HepG2 (cell line): ENCODE data around the gene TJP2. TPM values are rescaled to one million over a fixed set of nuclear protein-coding genes. Genes with fewer than 3 reads are reported as not detected.

Source experiments
- CHCHD3 ChIP-seq: sonication (generic); formaldehyde crosslinking; IDR thresholded peaks from 2 replicates; pipeline ENCODE4 v1.8.0; 2022; ENCODE audit warnings: mild to moderate bottlenecking, missing genetic modification reagents, moderate library complexity
- CSRNP2 ChIP-seq: sonication (generic); formaldehyde crosslinking; conservative IDR thresholded peaks from 2 replicates; pipeline ENCODE4 v1.8.0; 2022; ENCODE audit warnings: low read depth, missing genetic modification reagents
- FOXK1 ChIP-seq: sonication (generic); formaldehyde crosslinking; IDR thresholded peaks from 2 replicates; pipeline ENCODE4 v1.4.0; 2020; ENCODE audit warnings: low read depth, missing genetic modification reagents, borderline replicate concordance
- HMGXB4 ChIP-seq, 2 experiments: sonication (generic) in 1 of 2; formaldehyde crosslinking in 1 of 2; IDR thresholded peaks; 2 replicates each; pipeline versions ENCODE4 v1.4.0 to v1.6.1; 2018 to 2020; ENCODE audit warnings: missing genetic modification reagents in 2 of 2, borderline replicate concordance in 1 of 2, low read depth in 1 of 2, mild to moderate bottlenecking in 1 of 2, missing biosample characterization in 1 of 2
- IRF2 ChIP-seq: IDR thresholded peaks from 2 replicates; pipeline ENCODE4 v1.6.1; 2018; ENCODE audit warnings: missing genetic modification reagents, missing compliant biosample characterization
- KLF6 ChIP-seq: IDR thresholded peaks from 2 replicates; pipeline ENCODE4 v1.8.0; 2016; ENCODE audit warnings: missing biosample characterization, missing genetic modification reagents
- MAX ChIP-seq: IDR thresholded peaks from 2 replicates; pipeline ENCODE4 v1.6.1; 2012; ENCODE audit warnings: inconsistent platforms
- NFE2L2 ChIP-seq: fragments of 150-350 bp; IDR thresholded peaks from 2 replicates; pipeline ENCODE4 v1.6.1; 2014; ENCODE audit warnings: low read length
- NR2F6 ChIP-seq, 2 experiments: IDR thresholded peaks; 2 replicates each; pipeline ENCODE4 v1.6.1; 2016; ENCODE audit warnings: antibody characterized with exemption in 1 of 2, mild to moderate bottlenecking in 1 of 2
- PATZ1 ChIP-seq: sonication (generic); formaldehyde crosslinking; IDR thresholded peaks from 2 replicates; pipeline ENCODE4 v1.4.0; 2020; ENCODE audit warnings: missing genetic modification reagents
- PAWR ChIP-seq: sonication (generic); formaldehyde crosslinking; IDR thresholded peaks from 2 replicates; pipeline ENCODE4 v1.4.0; 2020; ENCODE audit warnings: missing genetic modification reagents, mild to moderate bottlenecking, borderline replicate concordance
- SAP130 ChIP-seq: IDR thresholded peaks from 2 replicates; pipeline ENCODE4 v1.6.1; 2016; ENCODE audit warnings: low read depth
- SIX4 ChIP-seq: sonication (generic); formaldehyde crosslinking; IDR thresholded peaks from 2 replicates; pipeline ENCODE4 v1.4.0; 2020; ENCODE audit warnings: missing genetic modification reagents
- SYNCRIP ChIP-seq: fragments of 200-400 bp; formaldehyde crosslinking; IDR thresholded peaks from 2 replicates; pipeline ENCODE4 v1.6.1; 2018; ENCODE audit warnings: mild to moderate bottlenecking, low read depth, low read length; ENCODE audit not compliant: insufficient read depth
- U2AF1 ChIP-seq: fragments of 200-400 bp; formaldehyde crosslinking; optimal IDR thresholded peaks from 2 replicates; pipeline ENCODE3; 2017; ENCODE audit warnings: mild to moderate bottlenecking, low read depth, low read length
- XRCC5 ChIP-seq: fragments of 200-400 bp; formaldehyde crosslinking; optimal IDR thresholded peaks from 2 replicates; pipeline ENCODE3; 2017; ENCODE audit warnings: mild to moderate bottlenecking, low read length
- ZNF256 ChIP-seq: sonication (generic); formaldehyde crosslinking; conservative IDR thresholded peaks from 2 replicates; pipeline ENCODE4 v1.4.0; 2020; ENCODE audit warnings: missing genetic modification reagents
- ZNF30 ChIP-seq: sonication (generic); formaldehyde crosslinking; IDR thresholded peaks from 2 replicates; pipeline ENCODE4 v1.5.0; 2020; ENCODE audit warnings: mild to moderate bottlenecking, missing genetic modification reagents
- ZNF317 ChIP-seq: sonication (generic); formaldehyde crosslinking; IDR thresholded peaks from 2 replicates; pipeline ENCODE4 v1.5.0; 2020; ENCODE audit warnings: mild to moderate bottlenecking, missing genetic modification reagents
- ZNF543 ChIP-seq: sonication (generic); formaldehyde crosslinking; IDR thresholded peaks from 2 replicates; pipeline ENCODE4 v1.4.0; 2020; ENCODE audit warnings: mild to moderate bottlenecking, missing genetic modification reagents
- ZNF563 ChIP-seq: sonication (generic); formaldehyde crosslinking; IDR thresholded peaks from 2 replicates; pipeline ENCODE4 v1.8.0; 2022; ENCODE audit warnings: mild to moderate bottlenecking, moderate library complexity, missing genetic modification reagents
- ZNF841 ChIP-seq: sonication (generic); formaldehyde crosslinking; IDR thresholded peaks from 2 replicates; pipeline ENCODE4 v1.8.1; 2023; ENCODE audit warnings: missing genetic modification reagents, borderline replicate concordance
- polyA plus RNA-seq, 8 experiments: library from polyadenylated mRNA; depleted of rRNA in 3 of 8; stranded (reverse) in 7 of 8; unstranded in 1 of 8; fragments of >200 nt; fragmentation: Illumina TruSeq in 4 of 8; extraction: Trizol in 4 of 8; gene quantifications; 2 replicates each; pipeline versions ENCODE4 v1.2.1 to v1.2.3, GENCODE V29; 2011 to 2016; ENCODE audit warnings: low read depth in 4 of 8, missing spikeins in 1 of 8, mixed read lengths in 1 of 8; ENCODE audit not compliant: insufficient read depth in 1 of 8
- total RNA-seq, 5 experiments: library from RNA; depleted of rRNA; stranded (reverse); fragments of >200 nt; fragmentation: Illumina TruSeq; extraction: Trizol; gene quantifications; 2 replicates each; pipeline ENCODE4 v1.2.3, GENCODE V29; 2016; ENCODE audit warnings: low read depth in 1 of 5
- TF ChIP-seq, protein P1 (sequence below): sonication (generic); formaldehyde crosslinking; IDR thresholded peaks from 2 replicates; pipeline ENCODE4 v1.8.1; 2023; ENCODE audit warnings: mild to moderate bottlenecking, missing genetic modification reagents
- TF ChIP-seq, protein P2 (sequence below): sonication (generic); formaldehyde crosslinking; IDR thresholded peaks from 2 replicates; pipeline ENCODE4 v1.8.0; 2023; ENCODE audit warnings: mild to moderate bottlenecking, missing genetic modification reagents

Gene TJP2
- total and polyA plus RNA-seq, 2 of the 13 experiments (the other 11 are each of a cell fraction or from before 2014, with no cell fraction given) = 109 to 110 TPM

DNA sequence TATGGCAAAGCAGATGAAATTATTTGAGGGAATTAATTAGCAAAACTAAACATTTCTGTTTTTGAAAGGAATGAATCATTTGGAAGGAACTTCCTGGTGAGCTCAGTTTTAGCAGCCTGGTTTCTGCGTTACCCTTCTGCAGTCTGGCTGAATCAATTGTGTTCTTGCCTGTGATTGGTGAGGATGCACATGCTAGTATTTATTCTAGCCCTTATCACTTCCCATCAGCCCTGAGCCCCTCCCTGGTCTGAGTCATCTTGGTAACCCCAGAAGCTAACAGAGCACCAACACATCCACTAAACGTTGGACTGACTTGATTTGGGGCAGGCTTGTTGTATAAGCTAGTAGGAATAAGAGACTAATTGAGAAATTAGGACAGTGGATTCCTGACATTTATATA, 6.6 kb downstream of the TJP2 start (continued):
- TF ChIP-seq, protein P1, sequence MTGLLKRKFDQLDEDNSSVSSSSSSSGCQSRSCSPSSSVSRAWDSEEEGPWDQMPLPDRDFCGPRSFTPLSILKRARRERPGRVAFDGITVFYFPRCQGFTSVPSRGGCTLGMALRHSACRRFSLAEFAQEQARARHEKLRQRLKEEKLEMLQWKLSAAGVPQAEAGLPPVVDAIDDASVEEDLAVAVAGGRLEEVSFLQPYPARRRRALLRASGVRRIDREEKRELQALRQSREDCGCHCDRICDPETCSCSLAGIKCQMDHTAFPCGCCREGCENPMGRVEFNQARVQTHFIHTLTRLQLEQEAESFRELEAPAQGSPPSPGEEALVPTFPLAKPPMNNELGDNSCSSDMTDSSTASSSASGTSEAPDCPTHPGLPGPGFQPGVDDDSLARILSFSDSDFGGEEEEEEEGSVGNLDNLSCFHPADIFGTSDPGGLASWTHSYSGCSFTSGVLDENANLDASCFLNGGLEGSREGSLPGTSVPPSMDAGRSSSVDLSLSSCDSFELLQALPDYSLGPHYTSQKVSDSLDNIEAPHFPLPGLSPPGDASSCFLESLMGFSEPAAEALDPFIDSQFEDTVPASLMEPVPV (CRISPR knock-in tag) = no peak
- TF ChIP-seq CSRNP2 (no peak), FOXK1 (CRISPR knock-in tag) (peak; percentile 30; the same call in 1 of the 2 replicates), ZNF841 (CRISPR knock-in tag) (no peak), PAWR (CRISPR knock-in tag) (no peak), NFE2L2 (no peak), CHCHD3 (CRISPR knock-in tag) (no peak), SYNCRIP (no peak), PATZ1 (peak; percentile 56), IRF2 (CRISPR knock-in tag) (no peak), KLF6 (no peak), ZNF256 (CRISPR knock-in tag) (no peak), NR2F6 (IDR thresholded peaks at IDR 0.05) (no peak), NR2F6 (CRISPR knock-in tag; IDR thresholded peaks at IDR 0.05) (peak; percentile 22; the same call in 1 of the 2 replicates), XRCC5 (peak; percentile 36), ZNF30 (no peak), MAX (peak; percentile 46; the same call in 1 of the 2 replicates), SIX4 (CRISPR knock-in tag) (no peak), SAP130 (peak; percentile 93), HMGXB4 (CRISPR knock-in tag; IDR thresholded peaks at IDR 0.05; ENCODE audit: borderline replicate concordance in 1 of 2, low read depth in 1 of 2) (no peak), ZNF317 (CRISPR knock-in tag) (no peak), U2AF1 (no peak), ZNF543 (no peak), ZNF563 (CRISPR knock-in tag) (no peak)
- TF ChIP-seq, protein P2, sequence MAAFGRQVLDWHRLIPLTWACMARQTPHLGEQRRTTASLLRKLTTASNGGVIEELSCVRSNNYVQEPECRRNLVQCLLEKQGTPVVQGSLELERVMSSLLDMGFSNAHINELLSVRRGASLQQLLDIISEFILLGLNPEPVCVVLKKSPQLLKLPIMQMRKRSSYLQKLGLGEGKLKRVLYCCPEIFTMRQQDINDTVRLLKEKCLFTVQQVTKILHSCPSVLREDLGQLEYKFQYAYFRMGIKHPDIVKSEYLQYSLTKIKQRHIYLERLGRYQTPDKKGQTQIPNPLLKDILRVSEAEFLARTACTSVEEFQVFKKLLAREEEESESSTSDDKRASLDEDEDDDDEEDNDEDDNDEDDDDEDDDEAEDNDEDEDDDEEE = no peak
